ENCODE results near the gene FER. TPM values are rescaled to one million over a fixed set of nuclear protein-coding genes. Genes with fewer than 3 reads are reported as not detected.

FER gene
- total RNA-seq, 1 donor from 2014 or later, result 30.7 TPM

DNA sequence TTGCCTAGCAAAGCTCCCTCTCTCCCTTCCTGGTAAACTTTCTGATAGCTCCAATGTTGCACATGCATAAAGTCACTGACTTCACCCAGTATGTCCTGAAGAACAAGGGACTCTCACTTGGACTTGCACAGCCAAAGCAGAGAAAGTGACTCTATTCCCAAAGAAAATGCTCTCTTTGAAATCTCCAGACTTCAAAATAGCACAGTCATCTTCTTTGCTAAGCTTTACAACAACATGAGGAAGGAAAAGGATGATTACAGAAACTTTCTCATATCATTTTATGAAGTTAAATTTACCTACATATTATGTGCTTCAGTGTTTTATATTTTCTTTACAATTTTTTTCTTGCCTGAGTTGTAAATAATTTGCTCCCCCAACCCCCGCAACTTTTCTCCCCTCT lies 397.4 kb downstream of the FER start:
- H3K36me3 Mint-ChIP-seq (ENCODE audit: low read depth, unreplicated experiment), result no peaks in the 10 kb centered on the region
- no peaks in the 10 kb centered on the region for H3K4me1 Mint-ChIP-seq (ENCODE audit: unreplicated experiment)
- DNase-seq (ENCODE audit: low spot score), result no peak
- peaks cover 2% of the 10 kb centered on the region for H3K27me3 Mint-ChIP-seq (ENCODE audit: unreplicated experiment)
- no peak overlapping the region for H3K27ac Mint-ChIP-seq (ENCODE audit: unreplicated experiment)
- TF ChIP-seq CTCF (IDR thresholded peaks at IDR 0.05; ENCODE audit: unreplicated experiment), result no peak
- H3K9me3 Mint-ChIP-seq (ENCODE audit: unreplicated experiment), result no peaks in the 10 kb centered on the region
- H3K4me3 Mint-ChIP-seq (ENCODE audit: unreplicated experiment), result no peak overlapping the region

DNA sequence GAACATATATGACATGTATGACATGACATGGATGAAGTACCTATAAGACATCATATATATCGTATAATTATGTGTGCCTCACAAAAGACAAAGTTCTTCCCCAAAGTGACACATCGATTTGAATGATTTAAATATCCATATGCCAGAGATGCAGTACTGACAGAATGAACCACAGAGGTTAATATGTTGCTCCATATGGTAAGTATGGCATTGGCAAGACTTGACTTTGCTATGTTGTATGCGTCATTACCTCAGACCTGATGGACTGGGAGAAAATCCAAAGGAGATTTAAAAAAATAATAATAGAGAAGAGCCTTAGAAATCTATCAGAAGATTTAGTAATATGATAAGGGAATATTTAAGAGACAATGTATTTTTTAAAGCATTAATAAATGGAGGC lies 398.9 kb downstream of the FER start:
- Mint-ChIP-seq H3K4me3 (ENCODE audit: unreplicated experiment) (no peak overlapping the region), H3K9me3 (ENCODE audit: unreplicated experiment) (no peaks in the 10 kb centered on the region), H3K36me3 (ENCODE audit: low read depth, unreplicated experiment) (no peaks in the 10 kb centered on the region), H3K27ac (ENCODE audit: unreplicated experiment) (no peak overlapping the region), H3K27me3 (ENCODE audit: unreplicated experiment) (peaks cover 2% of the 10 kb centered on the region), H3K4me1 (ENCODE audit: unreplicated experiment) (no peaks in the 10 kb centered on the region)
- DNase-seq (ENCODE audit: low spot score), result no peak
- TF ChIP-seq CTCF (IDR thresholded peaks at IDR 0.05; ENCODE audit: unreplicated experiment), result no peak

- no peaks in the 10 kb centered on the region for H3K36me3 Mint-ChIP-seq (ENCODE audit: low read depth, unreplicated experiment)
- no peaks in the 10 kb centered on the region for H3K9me3 Mint-ChIP-seq (ENCODE audit: unreplicated experiment)
- no peak for DNase-seq (ENCODE audit: low spot score)
- no peak for TF ChIP-seq CTCF (IDR thresholded peaks at IDR 0.05; ENCODE audit: unreplicated experiment)
- peaks cover 2% of the 10 kb centered on the region for H3K27me3 Mint-ChIP-seq (ENCODE audit: unreplicated experiment)
- H3K27ac Mint-ChIP-seq (ENCODE audit: unreplicated experiment), result no peak overlapping the region
- no peaks in the 10 kb centered on the region for H3K4me1 Mint-ChIP-seq (ENCODE audit: unreplicated experiment)
- H3K4me3 Mint-ChIP-seq (ENCODE audit: unreplicated experiment), result no peak overlapping the region
Observed at GRCh38 chr5:109152565-109152964, 404.9 kb downstream of the FER start.

GRCh38 chr5:109155625-109156024 lies 407.9 kb downstream of the FER start:
- H3K4me3 Mint-ChIP-seq (ENCODE audit: unreplicated experiment), result no peak overlapping the region
- no peaks in the 10 kb centered on the region for H3K36me3 Mint-ChIP-seq (ENCODE audit: low read depth, unreplicated experiment)
- DNase-seq (ENCODE audit: low spot score), result no peak
- TF ChIP-seq CTCF (IDR thresholded peaks at IDR 0.05; ENCODE audit: unreplicated experiment), result no peak
- no peaks in the 10 kb centered on the region for H3K27me3 Mint-ChIP-seq (ENCODE audit: unreplicated experiment)
- no peaks in the 10 kb centered on the region for H3K4me1 Mint-ChIP-seq (ENCODE audit: unreplicated experiment)
- H3K27ac Mint-ChIP-seq (ENCODE audit: unreplicated experiment), result no peak overlapping the region
- no peaks in the 10 kb centered on the region for H3K9me3 Mint-ChIP-seq (ENCODE audit: unreplicated experiment)

GRCh38 chr5:109156885-109157284 lies 409.2 kb downstream of the FER start:
- H3K4me3 Mint-ChIP-seq (ENCODE audit: unreplicated experiment), result no peak overlapping the region
- no peak for DNase-seq (ENCODE audit: low spot score)
- no peak overlapping the region for H3K27ac Mint-ChIP-seq (ENCODE audit: unreplicated experiment)
- H3K9me3 Mint-ChIP-seq (ENCODE audit: unreplicated experiment), result no peaks in the 10 kb centered on the region
- no peaks in the 10 kb centered on the region for H3K27me3 Mint-ChIP-seq (ENCODE audit: unreplicated experiment)
- no peaks in the 10 kb centered on the region for H3K4me1 Mint-ChIP-seq (ENCODE audit: unreplicated experiment)
- no peak for TF ChIP-seq CTCF (IDR thresholded peaks at IDR 0.05; ENCODE audit: unreplicated experiment)
- H3K36me3 Mint-ChIP-seq (ENCODE audit: low read depth, unreplicated experiment), result no peaks in the 10 kb centered on the region
